Kidney (tissue), 14 donors: Measurements from ENCODE around the gene ADIPOR2. TPM values are rescaled to one million over a fixed set of nuclear protein-coding genes. Genes with fewer than 3 reads are reported as not detected.

Experiments used
- DNase-seq, 5 donors: peaks; one replicate each; pipeline ENCODE4 v3.0.0-alpha.2; 2013 to 2020
- FAIRE-seq: peaks from 2 replicates; lab custom pipeline; 2012; peaks lifted over from hg19 to GRCh38; lab: Jason Lieb, UNC
- H3K27ac ChIP-seq, 2 donors: one replicate each; pipeline ENCODE4 v1.7.0; 2013; ENCODE audit warnings: low read depth in 2 of 2, low read length in 2 of 2, inconsistent platforms in 1 of 2
- H3K27me3 ChIP-seq: one replicate; pipeline ENCODE4 v1.7.1; 2013; ENCODE audit warnings: low read length, inconsistent platforms; ENCODE audit not compliant: control insufficient read depth, insufficient read depth
- H3K36me3 ChIP-seq, 3 donors: one replicate each; pipeline versions ENCODE4 v1.7.0 to v1.7.1; 2013; ENCODE audit warnings: low read length in 3 of 3, control low read depth in 1 of 3, inconsistent platforms in 1 of 3; ENCODE audit not compliant: insufficient read depth in 3 of 3, control insufficient read depth in 2 of 3
- H3K4me1 ChIP-seq, 3 donors: one replicate each; pipeline versions ENCODE4 v1.7.0 to v1.7.1; 2013; ENCODE audit warnings: low read length in 3 of 3, inconsistent platforms in 1 of 3, low read depth in 1 of 3; ENCODE audit not compliant: control insufficient read depth in 2 of 3, insufficient read depth in 2 of 3
- H3K4me3 ChIP-seq, 3 donors: one replicate each; pipeline versions ENCODE4 v1.7.0 to v1.8.1; 2013; ENCODE audit warnings: low read length in 3 of 3, control low read depth in 1 of 3, inconsistent platforms in 1 of 3
- H3K9ac ChIP-seq, 3 donors: one replicate each; pipeline versions ENCODE4 v1.7.0 to v1.7.1; 2013; ENCODE audit warnings: low read length in 3 of 3, control low read depth in 1 of 3, inconsistent platforms in 1 of 3
- H3K9me3 ChIP-seq, 3 donors: one replicate each; pipeline versions ENCODE4 v1.7.0 to v1.7.1; 2013; ENCODE audit warnings: low read length in 3 of 3, control low read depth in 1 of 3, inconsistent platforms in 1 of 3; ENCODE audit not compliant: control insufficient read depth in 2 of 3, insufficient read depth in 1 of 3
- intact Hi-C: fragments of 100-400 bp; cut with DNase I; formaldehyde crosslinking; loops from one replicate; pipeline ENCODE4 v1.11.1; 2022
- polyA plus RNA-seq: library from polyadenylated mRNA; stranded (reverse); fragments of 350-450 nt; fragmentation: Illumina TruSeq; extraction: RNeasy Lipid Tissue Mini Kit (QIAGEN cat#74804); gene quantifications from one replicate; pipeline ENCODE4 v1.2.3, GENCODE V29; 2014; ENCODE audit warnings: low read depth, low replicate concordance; ENCODE audit not compliant: insufficient read depth
- total RNA-seq: library from RNA; stranded (reverse); fragmentation: NEBNext Ultra II Directional; extraction: Animal tissue kit (Norgen Biotek cat#: 25700); gene quantifications from one replicate; pipeline ENCODE4 v1.2.1, GENCODE V29; 2021
- TF ChIP-seq, protein P1 (sequence below): IDR thresholded peaks from 3 replicates; pipeline ENCODE4 v1.5.1; 2012; ENCODE audit warnings: mild to moderate bottlenecking, moderate library complexity, borderline replicate concordance; ENCODE audit not compliant: insufficient read depth; ENCODE audit errors: extremely low read depth
- donor health status: control.
- donor health status: control.
- donor health status: control.
- donor health status: control.
- donor health status: control.
- donor health status: DM: yes; HTN: yes; CAD: no.
- donor health status: Normal renal cell carcinoma (clear cell type).

Gene ADIPOR2
- total and polyA plus RNA-seq, 2 donors from 2014 or later = 26.7 to 50.0 TPM

DNA sequence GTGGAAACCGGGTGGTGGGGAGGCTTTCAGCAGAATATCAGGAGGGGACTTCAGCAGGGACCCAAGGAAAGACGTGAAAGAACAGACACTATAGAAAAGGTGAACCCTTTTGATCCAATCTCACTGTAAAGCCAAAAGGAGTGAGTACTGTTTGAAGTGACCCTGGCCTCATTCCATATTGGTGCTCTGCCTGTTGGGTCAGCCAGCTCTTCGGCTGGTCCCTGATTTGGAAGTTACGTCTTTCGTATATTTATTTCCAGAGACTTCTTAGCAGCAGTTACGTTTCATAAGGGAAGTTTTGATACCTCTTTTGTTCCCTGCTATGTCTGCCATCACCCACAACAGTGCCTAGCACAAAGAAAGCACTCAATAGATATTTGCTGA, 39.9 kb upstream of the ADIPOR2 start:
- Histone ChIP-seq H3K27ac (no peak overlapping the region), H3K9ac (no peak overlapping the region), H3K4me3 (no peak overlapping the region), H3K4me1 (no peaks in the 10 kb centered on the region), H3K36me3 (no peaks in the 10 kb centered on the region), H3K27me3 (no peaks in the 10 kb centered on the region), H3K9me3 (no peaks in the 10 kb centered on the region)
- no peak for FAIRE-seq
- intact Hi-C loops = loop anchor here (5.0 kb wide), 1 partner anchor 141 kb away; no protein-coding TSS in a partner anchor
- no peak for DNase-seq
- TF ChIP-seq, protein P1, sequence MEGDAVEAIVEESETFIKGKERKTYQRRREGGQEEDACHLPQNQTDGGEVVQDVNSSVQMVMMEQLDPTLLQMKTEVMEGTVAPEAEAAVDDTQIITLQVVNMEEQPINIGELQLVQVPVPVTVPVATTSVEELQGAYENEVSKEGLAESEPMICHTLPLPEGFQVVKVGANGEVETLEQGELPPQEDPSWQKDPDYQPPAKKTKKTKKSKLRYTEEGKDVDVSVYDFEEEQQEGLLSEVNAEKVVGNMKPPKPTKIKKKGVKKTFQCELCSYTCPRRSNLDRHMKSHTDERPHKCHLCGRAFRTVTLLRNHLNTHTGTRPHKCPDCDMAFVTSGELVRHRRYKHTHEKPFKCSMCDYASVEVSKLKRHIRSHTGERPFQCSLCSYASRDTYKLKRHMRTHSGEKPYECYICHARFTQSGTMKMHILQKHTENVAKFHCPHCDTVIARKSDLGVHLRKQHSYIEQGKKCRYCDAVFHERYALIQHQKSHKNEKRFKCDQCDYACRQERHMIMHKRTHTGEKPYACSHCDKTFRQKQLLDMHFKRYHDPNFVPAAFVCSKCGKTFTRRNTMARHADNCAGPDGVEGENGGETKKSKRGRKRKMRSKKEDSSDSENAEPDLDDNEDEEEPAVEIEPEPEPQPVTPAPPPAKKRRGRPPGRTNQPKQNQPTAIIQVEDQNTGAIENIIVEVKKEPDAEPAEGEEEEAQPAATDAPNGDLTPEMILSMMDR = no peak

DNA sequence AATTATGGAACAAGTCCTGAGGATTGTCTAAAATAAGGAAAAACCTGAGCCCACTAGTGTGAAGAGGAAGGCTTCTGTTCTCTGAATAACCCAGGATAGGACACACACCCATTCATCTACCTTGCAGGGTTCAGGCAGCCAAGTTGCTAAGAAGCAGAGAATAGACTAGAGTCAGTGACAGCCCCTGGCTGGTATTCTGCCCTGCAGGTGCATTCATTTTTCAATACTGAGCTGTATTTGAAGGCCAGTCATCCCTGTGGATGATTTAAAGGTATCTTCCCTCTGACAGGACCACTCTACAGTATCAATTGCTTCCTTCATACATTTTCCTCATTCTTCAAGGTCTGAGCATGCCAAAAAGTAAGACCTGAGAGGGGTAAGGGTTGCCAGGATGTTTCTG, 38.9 kb upstream of the ADIPOR2 start:
- Histone ChIP-seq H3K36me3 (no peaks in the 10 kb centered on the region), H3K27me3 (no peaks in the 10 kb centered on the region), H3K9ac (no peak overlapping the region), H3K4me3 (no peak overlapping the region), H3K27ac (no peak overlapping the region), H3K4me1 (no peaks in the 10 kb centered on the region), H3K9me3 (no peaks in the 10 kb centered on the region)
- TF ChIP-seq, protein P1 = no peak
- DNase-seq = no peak
- FAIRE-seq = no peak
- intact Hi-C loops = loop anchor here (5.0 kb wide), 1 partner anchor 140 kb away; no protein-coding TSS in a partner anchor

DNA sequence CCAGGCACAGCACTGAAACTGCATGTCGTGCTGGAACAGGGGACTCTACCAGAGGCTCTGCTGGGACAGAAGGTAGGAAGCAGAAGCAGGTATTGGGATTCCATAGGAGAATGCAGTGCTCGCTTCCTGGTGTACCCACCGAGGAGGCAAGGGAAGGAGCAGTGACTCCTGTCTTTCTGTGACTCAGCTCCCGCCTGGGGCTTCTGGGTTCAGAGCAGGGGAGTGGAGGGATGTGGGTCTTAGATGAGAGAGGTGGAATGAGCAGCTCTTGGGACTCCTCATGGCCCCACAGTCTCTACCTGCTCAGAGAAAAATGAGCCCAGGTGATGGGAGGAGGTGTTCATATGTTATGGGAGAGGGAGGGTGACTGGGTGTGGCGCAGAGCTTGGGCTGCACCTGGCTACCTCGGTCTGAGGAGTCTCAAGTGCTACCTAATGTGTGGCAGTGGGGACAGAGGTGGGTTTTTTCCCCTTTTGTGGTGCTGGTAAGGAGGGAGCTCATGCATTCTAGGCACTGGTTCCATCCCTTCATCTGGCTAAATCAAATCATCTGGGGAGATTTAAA, 35.6 kb upstream of the ADIPOR2 start:
- Histone ChIP-seq H3K4me1 (peaks cover 0 to 8% (median 1%) of the 10 kb centered on the region in 3 donors), H3K27ac (no peak overlapping the region), H3K4me3 (no peak overlapping the region), H3K9me3 (no peaks in the 10 kb centered on the region), H3K9ac (no peak overlapping the region), H3K36me3 (no peaks in the 10 kb centered on the region), H3K27me3 (no peaks in the 10 kb centered on the region)
- intact Hi-C loops = no loop called here
- no peak for DNase-seq
- no peak for FAIRE-seq
- TF ChIP-seq, protein P1 = no peak

DNA sequence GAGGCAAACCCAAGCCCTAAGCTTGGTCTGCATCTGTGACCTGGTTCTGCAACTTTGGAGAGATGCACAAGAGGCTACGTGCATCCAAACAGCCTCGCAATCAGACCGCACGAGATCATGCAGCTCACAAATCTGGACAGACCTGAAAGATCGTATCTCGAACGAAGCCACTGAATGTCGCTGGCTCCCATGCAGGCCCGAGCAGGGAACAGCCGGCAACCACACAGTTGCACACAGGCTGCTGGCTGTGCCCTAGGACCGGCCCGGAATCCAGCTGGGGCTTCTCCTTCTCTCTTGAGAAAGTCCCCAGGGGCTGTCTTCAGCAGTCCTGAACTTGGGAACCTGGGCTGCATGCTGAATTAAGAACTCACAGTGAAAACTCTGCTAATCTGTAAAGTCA, 34.0 kb upstream of the ADIPOR2 start:
- no peaks in the 10 kb centered on the region for H3K9me3 ChIP-seq
- no peak overlapping the region for H3K9ac ChIP-seq
- FAIRE-seq (no peak), DNase-seq (no peak)
- no peak overlapping the region for H3K27ac ChIP-seq
- H3K36me3 ChIP-seq = no peaks in the 10 kb centered on the region
- H3K27me3 ChIP-seq = no peaks in the 10 kb centered on the region
- TF ChIP-seq, protein P1 = no peak
- H3K4me3 ChIP-seq = no peak overlapping the region
- intact Hi-C loops = no loop called here
- H3K4me1 ChIP-seq = peaks cover 0 to 9% (median 2%) of the 10 kb centered on the region in 3 donors
